OCI-LY3 (cell line): ENCODE results near the gene BNC1.

Source experiments
- EZH2phosphoT487 ChIP-seq: fragments of 200-600 bp; shearing (Covaris generic); IDR thresholded peaks from 2 replicates; pipeline ENCODE4 v1.6.1; 2018; ENCODE audit warnings: antibody characterized with exemption, mixed run types, low read depth
- TF ChIP-seq, protein P1 (sequence below): fragments of 200-600, 300-600 bp; sonication (generic); IDR thresholded peaks from 2 replicates; pipeline ENCODE4 v1.5.1; 2014; ENCODE audit warnings: antibody characterized with exemption, low read length, low read depth

GRCh38 chr15:83243634-83244033 is 40.8 kb downstream of the BNC1 start:
- no peak for TF ChIP-seq EZH2phosphoT487
- TF ChIP-seq, protein P1, sequence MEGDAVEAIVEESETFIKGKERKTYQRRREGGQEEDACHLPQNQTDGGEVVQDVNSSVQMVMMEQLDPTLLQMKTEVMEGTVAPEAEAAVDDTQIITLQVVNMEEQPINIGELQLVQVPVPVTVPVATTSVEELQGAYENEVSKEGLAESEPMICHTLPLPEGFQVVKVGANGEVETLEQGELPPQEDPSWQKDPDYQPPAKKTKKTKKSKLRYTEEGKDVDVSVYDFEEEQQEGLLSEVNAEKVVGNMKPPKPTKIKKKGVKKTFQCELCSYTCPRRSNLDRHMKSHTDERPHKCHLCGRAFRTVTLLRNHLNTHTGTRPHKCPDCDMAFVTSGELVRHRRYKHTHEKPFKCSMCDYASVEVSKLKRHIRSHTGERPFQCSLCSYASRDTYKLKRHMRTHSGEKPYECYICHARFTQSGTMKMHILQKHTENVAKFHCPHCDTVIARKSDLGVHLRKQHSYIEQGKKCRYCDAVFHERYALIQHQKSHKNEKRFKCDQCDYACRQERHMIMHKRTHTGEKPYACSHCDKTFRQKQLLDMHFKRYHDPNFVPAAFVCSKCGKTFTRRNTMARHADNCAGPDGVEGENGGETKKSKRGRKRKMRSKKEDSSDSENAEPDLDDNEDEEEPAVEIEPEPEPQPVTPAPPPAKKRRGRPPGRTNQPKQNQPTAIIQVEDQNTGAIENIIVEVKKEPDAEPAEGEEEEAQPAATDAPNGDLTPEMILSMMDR = no peak
